Measurements from ENCODE around the gene ZNF467. TPM values are rescaled to one million over a fixed set of nuclear protein-coding genes. Genes with fewer than 3 reads are reported as not detected.
A peak's percentile ranks its signal among the peaks of the same experiment; 100 is the strongest.

ZNF467 gene
- total RNA-seq, 2 experiments from 2014 or later, result 0.08 to 0.11 TPM

- Mint-ChIP-seq H3K4me3 (no peak overlapping the region), H3K36me3 (ENCODE audit: low read depth) (no peaks in the 10 kb centered on the region), H3K4me1 (ENCODE audit: low read depth) (peaks cover 2% of the 10 kb centered on the region), H3K27me3 (ENCODE audit: low read depth) (peaks cover 6% of the 10 kb centered on the region), H3K9me3 (ENCODE audit: insufficient read depth) (no peaks in the 10 kb centered on the region), H3K27ac (no peak overlapping the region)
- CTCF ChIA-PET, result no interaction called here
- ATAC-seq (no peak), DNase-seq (no peak)
- POLR2A ChIA-PET, result no interaction called here
Measured at GRCh38 chr7:149780636-149781419, 7.4 kb upstream of the ZNF467 start.

- ATAC-seq (no peak), DNase-seq (no peak)
- H3K27me3 Mint-ChIP-seq (ENCODE audit: low read depth), result peaks cover 8% of the 10 kb centered on the region
- no peak overlapping the region for H3K27ac Mint-ChIP-seq
- H3K36me3 Mint-ChIP-seq (ENCODE audit: low read depth), result no peaks in the 10 kb centered on the region
- CTCF ChIA-PET, result no interaction called here
- H3K9me3 Mint-ChIP-seq (ENCODE audit: insufficient read depth), result no peaks in the 10 kb centered on the region
- no peak overlapping the region for H3K4me3 Mint-ChIP-seq
- peaks cover 2% of the 10 kb centered on the region for H3K4me1 Mint-ChIP-seq (ENCODE audit: low read depth)
- POLR2A ChIA-PET, result no interaction called here
Measured at GRCh38 chr7:149780056-149780455, 6.7 kb upstream of the ZNF467 start.

- Mint-ChIP-seq H3K4me3 (no peak overlapping the region), H3K27ac (no peak overlapping the region), H3K4me1 (ENCODE audit: low read depth) (peaks cover 2% of the 10 kb centered on the region), H3K27me3 (ENCODE audit: low read depth) (peaks cover 12% of the 10 kb centered on the region), H3K36me3 (ENCODE audit: low read depth) (no peaks in the 10 kb centered on the region), H3K9me3 (ENCODE audit: insufficient read depth) (no peaks in the 10 kb centered on the region)
- no peak for DNase-seq
- POLR2A ChIA-PET, result no interaction called here
- ATAC-seq, result no peak
- CTCF ChIA-PET, result no interaction called here
Measured at GRCh38 chr7:149779502-149779805, 6.1 kb upstream of the ZNF467 start.

- DNase-seq (no peak), ATAC-seq (no peak)
- CTCF ChIA-PET, result no interaction called here
- Mint-ChIP-seq H3K36me3 (ENCODE audit: low read depth) (no peaks in the 10 kb centered on the region), H3K4me1 (ENCODE audit: low read depth) (peaks cover 2% of the 10 kb centered on the region), H3K27ac (no peak overlapping the region), H3K4me3 (no peak overlapping the region), H3K9me3 (ENCODE audit: insufficient read depth) (no peaks in the 10 kb centered on the region), H3K27me3 (ENCODE audit: low read depth) (peaks cover 17% of the 10 kb centered on the region)
- POLR2A ChIA-PET, result no interaction called here
Measured at GRCh38 chr7:149778696-149779501, 5.5 kb upstream of the ZNF467 start.

GRCh38 chr7:149778327-149778637, 4.9 kb upstream of the ZNF467 start:
- CTCF ChIA-PET, result no interaction called here
- POLR2A ChIA-PET, result interaction anchor here (0.6 kb wide), 1 partner anchor 1388 kb away, joined by 3 read pairs; no protein-coding TSS in a partner anchor
- ATAC-seq (no peak), DNase-seq (no peak)
- H3K27ac Mint-ChIP-seq, result no peak overlapping the region
- peaks cover 18% of the 10 kb centered on the region for H3K27me3 Mint-ChIP-seq (ENCODE audit: low read depth)
- H3K4me3 Mint-ChIP-seq, result no peak overlapping the region
- no peaks in the 10 kb centered on the region for H3K36me3 Mint-ChIP-seq (ENCODE audit: low read depth)
- H3K9me3 Mint-ChIP-seq (ENCODE audit: insufficient read depth), result no peaks in the 10 kb centered on the region
- peaks cover 2% of the 10 kb centered on the region for H3K4me1 Mint-ChIP-seq (ENCODE audit: low read depth)

GRCh38 chr7:149777551-149778326, 4.4 kb upstream of the ZNF467 start:
- Mint-ChIP-seq H3K27me3 (ENCODE audit: low read depth) (peaks cover 21% of the 10 kb centered on the region), H3K4me1 (ENCODE audit: low read depth) (peaks cover 2% of the 10 kb centered on the region), H3K4me3 (no peak overlapping the region), H3K9me3 (ENCODE audit: insufficient read depth) (no peaks in the 10 kb centered on the region), H3K27ac (no peak overlapping the region), H3K36me3 (ENCODE audit: low read depth) (no peaks in the 10 kb centered on the region)
- ATAC-seq, result no peak
- DNase-seq, result no peak
- POLR2A ChIA-PET, result interaction anchor here (0.6 kb wide), 1 partner anchor 1389 kb away, joined by 3 read pairs; no protein-coding TSS in a partner anchor
- CTCF ChIA-PET, result no interaction called here

- no peaks in the 10 kb centered on the region for H3K9me3 Mint-ChIP-seq (ENCODE audit: insufficient read depth)
- no peak overlapping the region for H3K27ac Mint-ChIP-seq
- DNase-seq, result no peak
- ChIA-PET POLR2A (interaction anchor here (0.6 kb wide), 1 partner anchor 65 kb away, joined by 5 read pairs; no protein-coding TSS in a partner anchor), CTCF (no interaction called here)
- no peaks in the 10 kb centered on the region for H3K36me3 Mint-ChIP-seq (ENCODE audit: low read depth)
- H3K4me1 Mint-ChIP-seq (ENCODE audit: low read depth), result peaks cover 1% of the 10 kb centered on the region
- ATAC-seq, result no peak
- H3K4me3 Mint-ChIP-seq, result no peak overlapping the region
- peaks cover 21% of the 10 kb centered on the region for H3K27me3 Mint-ChIP-seq (ENCODE audit: low read depth)
Measured at GRCh38 chr7:149776848-149777407, 3.5 kb upstream of the ZNF467 start.

GRCh38 chr7:149776289-149776688, 2.9 kb upstream of the ZNF467 start:
- Mint-ChIP-seq H3K4me1 (ENCODE audit: low read depth) (peaks cover 1% of the 10 kb centered on the region), H3K9me3 (ENCODE audit: insufficient read depth) (no peaks in the 10 kb centered on the region), H3K4me3 (no peak overlapping the region), H3K36me3 (ENCODE audit: low read depth) (no peaks in the 10 kb centered on the region), H3K27me3 (ENCODE audit: low read depth) (peaks cover 21% of the 10 kb centered on the region), H3K27ac (no peak overlapping the region)
- ATAC-seq (no peak), DNase-seq (no peak)
- POLR2A ChIA-PET, result no interaction called here
- CTCF ChIA-PET, result no interaction called here

- H3K9me3 Mint-ChIP-seq (ENCODE audit: insufficient read depth), result no peaks in the 10 kb centered on the region
- no peaks in the 10 kb centered on the region for H3K36me3 Mint-ChIP-seq (ENCODE audit: low read depth)
- peaks cover 23% of the 10 kb centered on the region for H3K27me3 Mint-ChIP-seq (ENCODE audit: low read depth)
- DNase-seq (no peak), ATAC-seq (no peak)
- H3K4me3 Mint-ChIP-seq, result no peak overlapping the region
- CTCF ChIA-PET, result no interaction called here
- POLR2A ChIA-PET, result no interaction called here
- peaks cover 1% of the 10 kb centered on the region for H3K4me1 Mint-ChIP-seq (ENCODE audit: low read depth)
- H3K27ac Mint-ChIP-seq, result no peak overlapping the region
Measured at GRCh38 chr7:149775176-149775556, 1.8 kb upstream of the ZNF467 start.

GRCh38 chr7:149774237-149775175, 1.1 kb upstream of the ZNF467 start:
- Mint-ChIP-seq H3K9me3 (ENCODE audit: insufficient read depth) (no peaks in the 10 kb centered on the region), H3K36me3 (ENCODE audit: low read depth) (no peaks in the 10 kb centered on the region), H3K4me3 (peak overlapping the region; percentile 23), H3K4me1 (ENCODE audit: low read depth) (peaks cover 1% of the 10 kb centered on the region), H3K27me3 (ENCODE audit: low read depth) (peaks cover 23% of the 10 kb centered on the region), H3K27ac (no peak overlapping the region)
- DNase-seq (no peak), ATAC-seq (no peak)
- ChIA-PET POLR2A (no interaction called here), CTCF (no interaction called here)

GRCh38 chr7:149772956-149773434, 393 bp downstream of the ZNF467 start:
- Mint-ChIP-seq H3K27me3 (ENCODE audit: low read depth) (peaks cover 26% of the 10 kb centered on the region), H3K4me3 (peak overlapping the region; percentile 59), H3K9me3 (ENCODE audit: insufficient read depth) (no peaks in the 10 kb centered on the region), H3K36me3 (ENCODE audit: low read depth) (no peaks in the 10 kb centered on the region), H3K4me1 (ENCODE audit: low read depth) (peaks cover 1% of the 10 kb centered on the region), H3K27ac (no peak overlapping the region)
- DNase-seq, result peak; percentile 32
- ChIA-PET POLR2A (interaction anchor here (0.6 kb wide), 1 partner anchor 479 kb away, joined by 3 read pairs; no protein-coding TSS in a partner anchor), CTCF (no interaction called here)
- peak; percentile 15 for ATAC-seq
